ENCODE results near the gene NKX2-4.
"Not testable (repeated sequence)": the region's sequence is repeated elsewhere in the genome, so short reads cannot be mapped to it uniquely, and the experiment has no call there.

NKX2-4 gene

DNA sequence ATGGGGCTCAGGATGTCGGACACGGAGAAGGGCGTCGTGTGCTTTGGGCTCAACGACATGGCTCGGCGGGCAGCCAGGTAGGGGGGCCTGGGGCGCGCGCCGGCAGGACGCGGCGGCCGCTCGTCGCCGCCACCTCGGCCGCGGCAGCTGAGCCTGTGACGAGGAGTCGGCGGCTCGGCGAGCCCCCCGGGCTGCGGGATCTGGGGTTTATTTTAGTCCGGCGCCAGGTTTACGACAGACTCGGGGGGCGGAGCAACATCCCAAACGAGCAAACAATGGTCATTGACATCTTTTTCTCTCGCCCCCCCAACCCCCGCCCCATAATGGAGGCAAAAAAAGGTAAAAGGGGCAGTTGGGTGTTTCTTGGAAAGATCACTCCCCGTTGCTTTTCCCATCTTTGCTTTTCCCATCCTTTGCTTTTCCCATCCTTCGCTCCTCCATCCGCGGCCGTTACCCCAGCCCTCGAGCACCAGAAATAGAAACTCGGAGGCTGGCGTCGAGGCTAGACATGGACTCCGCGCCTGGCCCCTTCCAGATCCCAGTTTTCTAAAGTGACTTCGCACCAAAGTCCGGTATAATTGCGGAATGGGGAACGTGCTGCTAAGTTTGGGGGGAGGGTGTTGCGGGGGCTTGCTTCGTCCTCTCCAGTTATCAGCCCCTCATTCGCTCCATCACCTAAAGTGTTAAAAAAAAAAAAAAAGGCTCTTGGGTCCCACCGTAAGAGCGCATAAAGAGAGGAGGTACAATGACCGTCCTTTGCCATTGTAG is at the start of gene NKX2-4:
TSS of gene NKX2-4 (minus strand) at position 186 of the 768 bp plus-strand sequence. CDS start at position 59, 127 bp downstream.
- peak within 1 kb of the TSS; percentile 25; the same call in 1 of the 2 replicates for H3K4me3 ChIP-seq
- H3K9me3 ChIP-seq = peaks cover 27% of the 10 kb centered on the region
- H4K20me1 ChIP-seq = no peaks in the 10 kb centered on the region
- no peak within 1 kb of the TSS for H3K27ac ChIP-seq
- no peak within 1 kb of the TSS for H3K9ac ChIP-seq
- H3K27me3 ChIP-seq = peaks cover 35% of the 10 kb centered on the region
- TF ChIP-seq Cebpa-rat (IDR thresholded peaks at IDR 0.05) = no peak
- H3K36me3 ChIP-seq = no peaks in the 10 kb centered on the region
- no peaks in the 10 kb centered on the region for H3K4me1 ChIP-seq
- no peak within 1 kb of the TSS for H3K4me2 ChIP-seq

DNA sequence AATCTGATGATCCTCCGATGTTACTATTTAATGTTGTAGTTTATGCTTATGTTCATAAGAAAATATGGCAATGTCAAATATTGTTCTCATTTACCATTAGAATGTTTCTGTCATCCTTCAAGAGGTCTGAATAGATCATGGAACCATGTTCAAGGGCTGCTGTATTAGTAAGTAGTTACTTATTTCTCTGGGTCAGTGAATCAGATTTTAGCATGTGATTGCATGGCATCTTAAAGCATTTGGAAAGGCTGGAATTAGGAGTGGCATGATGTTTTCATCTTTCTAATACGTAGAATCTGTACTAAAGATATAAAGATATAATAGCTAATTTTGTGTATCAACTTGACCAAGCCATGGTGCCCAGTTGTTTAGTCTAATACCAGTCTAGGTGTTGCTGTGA is 40.5 kb upstream of the NKX2-4 start:
- no peaks in the 10 kb centered on the region for H4K20me1 ChIP-seq
- no peak overlapping the region for H3K9ac ChIP-seq
- no peaks in the 10 kb centered on the region for H3K36me3 ChIP-seq
- H3K4me2 ChIP-seq = no peak overlapping the region
- H3K27ac ChIP-seq = no peak overlapping the region
- H3K4me1 ChIP-seq = no peaks in the 10 kb centered on the region
- no peaks in the 10 kb centered on the region for H3K27me3 ChIP-seq
- TF ChIP-seq Cebpa-rat (IDR thresholded peaks at IDR 0.05) = no peak
- H3K9me3 ChIP-seq = no peaks in the 10 kb centered on the region
- H3K4me3 ChIP-seq = no peak overlapping the region

DNA sequence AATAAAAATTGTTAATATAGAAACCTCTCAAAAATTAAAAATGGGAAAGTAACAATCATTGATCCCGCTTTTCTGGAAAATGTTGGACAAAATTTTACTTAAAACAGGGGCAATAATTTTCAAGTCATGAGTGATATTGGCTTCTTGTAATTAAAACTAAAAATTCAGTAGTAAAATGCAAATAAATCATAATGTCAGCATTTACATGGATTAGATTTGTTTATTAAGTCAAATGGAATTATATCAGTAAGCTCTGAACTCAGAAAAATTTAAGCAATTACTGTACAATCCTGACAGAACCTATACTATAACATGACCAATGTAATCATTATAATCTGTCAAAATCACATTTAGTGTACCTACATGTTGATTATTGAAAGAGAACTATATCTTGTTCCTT is 39.9 kb upstream of the NKX2-4 start:
- TF ChIP-seq Cebpa-rat (IDR thresholded peaks at IDR 0.05) = no peak
- H3K9me3 ChIP-seq = no peaks in the 10 kb centered on the region
- no peaks in the 10 kb centered on the region for H3K4me1 ChIP-seq

DNA sequence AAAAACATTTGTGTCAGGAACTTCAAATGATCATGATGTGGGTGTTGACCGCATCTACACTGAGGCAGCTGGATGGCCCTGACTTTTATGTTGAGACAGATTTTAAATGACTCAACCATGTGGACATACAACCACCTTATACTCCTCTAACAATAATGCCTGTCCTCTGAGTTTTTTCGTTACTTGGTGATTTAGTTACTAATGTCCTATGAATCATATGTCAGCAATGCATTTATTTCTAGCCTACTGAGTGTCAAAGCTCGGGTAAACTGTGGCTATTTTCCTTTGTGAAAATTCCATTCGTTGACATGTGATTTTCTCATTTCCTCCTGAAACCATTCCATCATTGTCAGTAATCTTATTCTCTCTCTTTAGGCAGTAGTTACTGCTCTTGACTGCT is 38.9 kb upstream of the NKX2-4 start:
- Histone ChIP-seq H3K4me2 (no peak overlapping the region), H3K27ac (no peak overlapping the region)

More for the DNA sequence above, 39.9 kb upstream of the NKX2-4 start:
- no peaks in the 10 kb centered on the region for H3K27me3 ChIP-seq
- H3K27ac ChIP-seq = no peak overlapping the region
- H3K4me3 ChIP-seq = no peak overlapping the region
- no peaks in the 10 kb centered on the region for H3K36me3 ChIP-seq
- H4K20me1 ChIP-seq = no peaks in the 10 kb centered on the region
- no peak overlapping the region for H3K9ac ChIP-seq
- no peak overlapping the region for H3K4me2 ChIP-seq

DNA sequence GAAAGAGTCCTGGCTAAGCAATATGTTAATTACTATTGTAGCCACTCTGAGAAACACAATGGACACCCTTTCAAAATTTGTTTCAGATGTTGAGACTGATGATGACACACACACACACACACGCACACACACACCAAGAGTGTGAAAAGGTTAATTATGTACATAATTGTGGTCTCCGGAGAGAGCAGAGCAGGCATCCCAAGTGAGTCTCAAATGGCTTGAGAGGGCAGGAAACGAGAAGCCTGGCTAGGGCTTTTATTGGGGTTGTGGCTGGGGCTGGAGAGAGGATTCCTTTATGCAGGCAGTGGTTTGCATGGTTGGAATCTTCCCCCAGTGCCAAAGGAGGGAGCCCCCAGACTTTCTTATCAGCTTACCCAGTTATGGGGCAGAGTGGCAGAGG is 38.2 kb upstream of the NKX2-4 start:
- H3K4me2 ChIP-seq = no peak overlapping the region
- no peaks in the 10 kb centered on the region for H3K4me1 ChIP-seq
- no peak overlapping the region for H3K27ac ChIP-seq
- no peak overlapping the region for H3K4me3 ChIP-seq
- no peak for TF ChIP-seq Cebpa-rat (IDR thresholded peaks at IDR 0.05)
- no peaks in the 10 kb centered on the region for H3K27me3 ChIP-seq
- H3K36me3 ChIP-seq = no peaks in the 10 kb centered on the region
- H3K9me3 ChIP-seq = no peaks in the 10 kb centered on the region
- H4K20me1 ChIP-seq = no peaks in the 10 kb centered on the region
- no peak overlapping the region for H3K9ac ChIP-seq

More for the DNA sequence above, 38.9 kb upstream of the NKX2-4 start:
- Histone ChIP-seq H3K27me3 (no peaks in the 10 kb centered on the region), H3K36me3 (no peaks in the 10 kb centered on the region), H3K4me3 (no peak overlapping the region), H3K9me3 (no peaks in the 10 kb centered on the region), H3K9ac (no peak overlapping the region), H3K4me1 (no peaks in the 10 kb centered on the region), H4K20me1 (no peaks in the 10 kb centered on the region)
- no peak for TF ChIP-seq Cebpa-rat (IDR thresholded peaks at IDR 0.05)

DNA sequence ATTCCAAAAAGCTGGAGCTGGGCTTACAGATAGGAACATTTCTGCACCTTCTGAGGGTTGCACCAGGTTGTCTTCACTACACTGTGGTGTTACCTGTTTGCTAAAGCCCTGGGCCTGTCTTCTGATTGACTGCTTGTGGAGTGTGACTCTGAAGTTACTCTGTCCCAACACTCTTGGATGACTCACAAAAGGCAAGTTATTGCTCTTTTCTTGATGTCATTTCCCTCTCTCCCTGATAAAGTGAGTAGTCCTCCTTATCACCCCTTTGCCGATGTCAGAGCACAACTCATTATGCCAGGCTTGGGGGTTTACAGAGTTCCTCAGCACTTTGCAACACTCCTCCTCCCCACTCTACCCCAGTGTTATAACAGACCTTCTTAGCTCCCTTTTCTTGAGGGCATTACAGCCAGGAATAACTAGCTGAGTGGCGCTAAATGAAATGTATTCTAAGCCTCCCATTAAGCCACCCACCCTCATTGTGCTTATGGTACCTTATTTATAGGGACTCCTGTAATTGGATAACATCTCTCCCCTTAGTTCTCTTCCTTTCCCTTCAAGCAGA is 36.1 kb upstream of the NKX2-4 start:
- TF ChIP-seq Cebpa-rat (IDR thresholded peaks at IDR 0.05) = no peak
- Histone ChIP-seq H3K9me3 (no peaks in the 10 kb centered on the region), H3K27ac (no peak overlapping the region), H4K20me1 (no peaks in the 10 kb centered on the region), H3K27me3 (no peaks in the 10 kb centered on the region), H3K4me3 (no peak overlapping the region), H3K9ac (no peak overlapping the region), H3K4me2 (no peak overlapping the region), H3K36me3 (no peaks in the 10 kb centered on the region), H3K4me1 (no peaks in the 10 kb centered on the region)

DNA sequence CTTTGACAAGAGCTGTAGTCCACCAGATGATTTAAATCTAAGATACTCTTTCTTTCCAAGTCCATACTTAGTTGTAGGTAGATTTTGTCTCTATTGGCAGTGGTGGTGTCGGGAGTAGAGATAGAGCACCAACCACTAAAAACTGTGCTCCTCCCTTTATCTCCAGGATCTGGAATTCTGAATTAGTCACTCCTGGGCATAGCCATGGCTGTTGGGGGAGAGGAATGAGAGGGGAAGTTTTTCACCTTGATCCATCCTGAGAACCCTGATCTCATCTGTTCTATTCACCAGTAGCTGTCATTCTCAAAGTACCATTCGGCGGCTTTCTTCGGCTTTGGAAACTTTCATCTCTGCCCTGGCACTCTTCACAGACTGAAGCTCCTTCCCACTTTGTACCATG is 35.6 kb upstream of the NKX2-4 start:
- no peaks in the 10 kb centered on the region for H3K27me3 ChIP-seq
- H3K9me3 ChIP-seq = no peaks in the 10 kb centered on the region

DNA sequence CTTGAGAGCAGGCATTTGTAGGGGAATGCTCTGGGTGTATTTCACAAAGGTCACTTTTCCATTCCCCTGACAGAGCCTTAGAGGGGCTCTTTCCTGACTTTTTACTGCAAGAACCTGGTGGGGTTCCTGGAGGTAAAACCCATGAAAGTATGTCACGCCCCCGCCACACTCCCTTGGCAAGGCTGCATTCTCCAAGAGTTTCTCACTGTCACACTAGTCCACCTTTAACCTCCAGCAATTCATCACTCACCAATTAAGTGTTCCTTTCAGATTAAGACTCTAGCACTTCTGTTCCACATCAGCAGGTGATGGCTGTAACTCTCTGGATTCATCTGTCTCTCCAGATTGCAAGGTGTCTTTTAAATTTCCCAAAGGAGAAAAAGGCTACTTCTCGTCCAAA is 32.7 kb upstream of the NKX2-4 start:
- Histone ChIP-seq H3K9me3 (peaks cover 13% of the 10 kb centered on the region), H3K27me3 (no peaks in the 10 kb centered on the region), H3K4me1 (no peaks in the 10 kb centered on the region), H3K36me3 (no peaks in the 10 kb centered on the region), H3K4me2 (no peak overlapping the region), H4K20me1 (no peaks in the 10 kb centered on the region), H3K9ac (no peak overlapping the region), H3K4me3 (no peak overlapping the region), H3K27ac (no peak overlapping the region)
- TF ChIP-seq Cebpa-rat (IDR thresholded peaks at IDR 0.05) = no peak

More for the DNA sequence above, 35.6 kb upstream of the NKX2-4 start:
- Histone ChIP-seq H3K9ac (no peak overlapping the region), H3K27ac (no peak overlapping the region), H3K4me1 (no peaks in the 10 kb centered on the region), H3K4me3 (no peak overlapping the region), H3K4me2 (no peak overlapping the region), H3K36me3 (no peaks in the 10 kb centered on the region), H4K20me1 (no peaks in the 10 kb centered on the region)
- no peak for TF ChIP-seq Cebpa-rat (IDR thresholded peaks at IDR 0.05)

DNA sequence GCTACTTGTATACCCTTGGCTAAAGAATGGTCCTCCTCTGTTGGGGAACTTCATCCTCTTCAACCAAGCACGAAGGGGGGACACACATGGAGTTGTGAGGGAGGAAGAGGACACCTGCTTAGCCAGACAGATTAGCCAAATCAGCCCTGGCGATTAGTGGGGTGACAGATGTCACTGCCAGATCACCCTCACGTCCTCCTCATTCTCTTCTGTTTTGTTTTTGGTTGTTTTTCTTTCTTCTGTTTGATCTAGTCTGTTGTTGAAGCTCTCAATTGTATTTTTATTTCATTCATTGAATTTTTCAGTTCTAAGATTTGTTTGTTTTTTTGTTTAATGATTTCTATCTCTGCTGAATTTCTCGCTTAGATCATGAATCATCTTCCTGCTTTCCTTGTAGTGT is 27.5 kb upstream of the NKX2-4 start:
- Histone ChIP-seq H3K36me3 (no peaks in the 10 kb centered on the region), H3K4me3 (no peak overlapping the region), H3K27ac (no peak overlapping the region), H3K4me1 (no peaks in the 10 kb centered on the region), H3K4me2 (no peak overlapping the region), H3K9me3 (peaks cover 40% of the 10 kb centered on the region), H3K27me3 (no peaks in the 10 kb centered on the region), H4K20me1 (no peaks in the 10 kb centered on the region), H3K9ac (no peak overlapping the region)
- TF ChIP-seq Cebpa-rat (IDR thresholded peaks at IDR 0.05) = no peak

DNA sequence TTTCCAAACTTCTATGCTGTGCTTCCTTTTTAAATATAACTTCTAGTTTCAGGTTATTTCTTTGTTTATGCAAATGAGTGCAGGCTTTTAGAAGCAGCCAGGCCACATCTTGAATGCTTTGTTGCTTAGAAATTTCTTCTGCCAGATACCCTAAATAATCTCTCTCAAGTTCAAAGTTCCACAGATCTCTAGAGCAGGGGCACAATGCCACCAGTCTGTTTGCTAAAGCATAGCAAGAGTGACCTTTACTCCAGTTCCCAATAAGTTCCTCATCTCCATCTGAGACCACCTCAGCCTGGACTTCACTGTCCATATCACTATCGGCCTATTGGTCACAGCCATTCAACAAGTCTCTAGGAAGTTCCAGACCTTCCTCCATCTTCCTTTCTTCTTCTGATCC is 26.4 kb upstream of the NKX2-4 start:
- H3K27me3 ChIP-seq, H3K4me1 ChIP-seq, H3K4me3 ChIP-seq, H3K27ac ChIP-seq, H4K20me1 ChIP-seq, H3K36me3 ChIP-seq, H3K4me2 ChIP-seq, H3K9ac ChIP-seq: not testable (repeated sequence)
- peaks cover 40% of the 10 kb centered on the region for H3K9me3 ChIP-seq

Measured in BLaER1 (cell line).